Mucosa of rectum (tissue), 2 donors: ENCODE measurements around the gene FUZ.

Experiments
- H3K27ac ChIP-seq, 2 donors: one replicate each; pipeline ENCODE4 v1.7.0; 2013; ENCODE audit warnings: inconsistent platforms in 2 of 2, low read depth in 2 of 2, low read length in 2 of 2
- H3K27me3 ChIP-seq, 2 donors: one replicate each; pipeline ENCODE4 v1.7.0; 2013; ENCODE audit warnings: low read length in 2 of 2; ENCODE audit not compliant: control insufficient read depth in 2 of 2, insufficient read depth in 2 of 2
- H3K36me3 ChIP-seq, 2 donors: one replicate each; pipeline ENCODE4 v1.7.0; 2013; ENCODE audit warnings: low read length in 2 of 2; ENCODE audit not compliant: control insufficient read depth in 2 of 2, insufficient read depth in 2 of 2
- H3K4me1 ChIP-seq, 2 donors: one replicate each; pipeline ENCODE4 v1.7.0; 2013; ENCODE audit warnings: low read length in 2 of 2, mild to moderate bottlenecking in 1 of 2; ENCODE audit not compliant: control insufficient read depth in 2 of 2, insufficient read depth in 2 of 2
- H3K4me3 ChIP-seq, 2 donors: one replicate each; pipeline ENCODE4 v1.7.0; 2013; ENCODE audit warnings: low read length in 2 of 2
- H3K9ac ChIP-seq, 2 donors: one replicate each; pipeline ENCODE4 v1.7.0; 2013; ENCODE audit warnings: low read length in 2 of 2, low read depth in 1 of 2, mild to moderate bottlenecking in 1 of 2
- H3K9me3 ChIP-seq, 2 donors: one replicate each; pipeline ENCODE4 v1.7.0; 2013; ENCODE audit warnings: low read length in 2 of 2; ENCODE audit not compliant: control insufficient read depth in 2 of 2
- donor health status: healthy.
- donor health status: Normal muscosa, but diverticular disease.

FUZ gene

GRCh38 chr19:49812997-49813861 lies at the start of gene FUZ:
TSS of gene FUZ (minus strand) at chr19:49813292. CDS start at chr19:49813106, 186 bp downstream.
- Histone ChIP-seq H3K27me3 (no peaks in the 10 kb centered on the region), H3K27ac (peak within 1 kb of the TSS; percentile 82), H3K36me3 (no peaks in the 10 kb centered on the region), H3K9ac (peak within 1 kb of the TSS; percentile 56 to 63), H3K4me1 (peaks cover 8 to 10% of the 10 kb centered on the region in 2 donors), H3K9me3 (no peaks in the 10 kb centered on the region), H3K4me3 (peak within 1 kb of the TSS; percentile 86 to 91)

- no peak overlapping the region for H3K4me3 ChIP-seq
- no peaks in the 10 kb centered on the region for H3K27me3 ChIP-seq
- H3K9me3 ChIP-seq = no peaks in the 10 kb centered on the region
- peaks cover 10 to 11% of the 10 kb centered on the region in 2 donors for H3K4me1 ChIP-seq
- peaks cover 23 to 43% of the 10 kb centered on the region in 2 donors for H3K36me3 ChIP-seq
- no peak overlapping the region for H3K27ac ChIP-seq
- no peak overlapping the region for H3K9ac ChIP-seq
Observed at GRCh38 chr19:49862391-49863253, 49.5 kb upstream of the FUZ start.

GRCh38 chr19:49861541-49862378 lies 48.7 kb upstream of the FUZ start:
- Histone ChIP-seq H3K4me1 (peaks cover 7 to 10% of the 10 kb centered on the region in 2 donors), H3K27me3 (no peaks in the 10 kb centered on the region), H3K4me3 (no peak overlapping the region), H3K9me3 (no peaks in the 10 kb centered on the region), H3K9ac (no peak overlapping the region), H3K36me3 (peaks cover 27 to 48% of the 10 kb centered on the region in 2 donors), H3K27ac (peak overlapping the region in 1 of 2 donors; percentile 56)

GRCh38 chr19:49861107-49861506 lies 48.0 kb upstream of the FUZ start:
- Histone ChIP-seq H3K4me1 (peaks cover under 1 to 4% of the 10 kb centered on the region in 2 donors), H3K27ac (peak overlapping the region in 1 of 2 donors; percentile 56), H3K9ac (peak overlapping the region in 1 of 2 donors; percentile 3), H3K4me3 (no peak overlapping the region), H3K9me3 (no peaks in the 10 kb centered on the region), H3K36me3 (peaks cover 27 to 53% of the 10 kb centered on the region in 2 donors), H3K27me3 (no peaks in the 10 kb centered on the region)

- H3K27me3 ChIP-seq = no peaks in the 10 kb centered on the region
- no peak overlapping the region for H3K4me3 ChIP-seq
- H3K4me1 ChIP-seq = no peaks in the 10 kb centered on the region
- H3K36me3 ChIP-seq = peaks cover 27 to 55% of the 10 kb centered on the region in 2 donors
- H3K9me3 ChIP-seq = no peaks in the 10 kb centered on the region
- peak overlapping the region in 1 of 2 donors; percentile 3 for H3K9ac ChIP-seq
- peak overlapping the region; percentile 9 to 56 for H3K27ac ChIP-seq
Observed at GRCh38 chr19:49860336-49861102, 47.4 kb upstream of the FUZ start.

- no peaks in the 10 kb centered on the region for H3K27me3 ChIP-seq
- no peak overlapping the region for H3K9ac ChIP-seq
- no peaks in the 10 kb centered on the region for H3K9me3 ChIP-seq
- no peaks in the 10 kb centered on the region for H3K4me1 ChIP-seq
- H3K27ac ChIP-seq = no peak overlapping the region
- H3K4me3 ChIP-seq = no peak overlapping the region
- H3K36me3 ChIP-seq = peaks cover 27 to 57% of the 10 kb centered on the region in 2 donors
Observed at GRCh38 chr19:49859682-49860335, 46.7 kb upstream of the FUZ start.

- Histone ChIP-seq H3K27ac (no peak overlapping the region), H3K4me1 (no peaks in the 10 kb centered on the region), H3K4me3 (no peak overlapping the region), H3K9ac (no peak overlapping the region), H3K9me3 (no peaks in the 10 kb centered on the region), H3K36me3 (peaks cover 16 to 42% of the 10 kb centered on the region in 2 donors), H3K27me3 (no peaks in the 10 kb centered on the region)
Observed at GRCh38 chr19:49858088-49858985, 45.2 kb upstream of the FUZ start.

- Histone ChIP-seq H3K4me1 (peaks cover under 1 to 3% of the 10 kb centered on the region in 2 donors), H3K27me3 (no peaks in the 10 kb centered on the region), H3K9me3 (no peaks in the 10 kb centered on the region), H3K4me3 (no peak overlapping the region), H3K27ac (no peak overlapping the region), H3K9ac (no peak overlapping the region), H3K36me3 (peaks cover 14 to 39% of the 10 kb centered on the region in 2 donors)
Observed at GRCh38 chr19:49857838-49858087, 44.7 kb upstream of the FUZ start.
